Measurements from ENCODE around the gene DNAH8. TPM values are rescaled to one million over a fixed set of nuclear protein-coding genes. Genes with fewer than 3 reads are reported as not detected.
A peak's percentile ranks its signal among the peaks of the same experiment; 100 is the strongest.

The DNAH8 gene
- total RNA-seq, 3 donors from 2014 or later (not counting 1 experiment from before 2014, with no cell fraction given) = 0.10 TPM; not detected in 2

- H3K9me3 ChIP-seq (ENCODE audit: control insufficient read depth, insufficient read depth, low read length) = peaks cover 3% of the 10 kb centered on the region
- TF ChIP-seq CTCF (IDR thresholded peaks at IDR 0.05) = no peak
- no peaks in the 10 kb centered on the region for H3K36me3 ChIP-seq (ENCODE audit: control insufficient read depth, insufficient read depth, low read length)
- H3K4me3 ChIP-seq (ENCODE audit: low read length) = no peak overlapping the region
- intact Hi-C loops (cut with micrococcal nuclease) = no loop called here
- Mint-ChIP-seq H3K36me3 (no peaks in the 10 kb centered on the region), H3K4me3 (no peak overlapping the region), H3K9me3 (no peaks in the 10 kb centered on the region), H3K4me1 (peaks cover 15 to 23% of the 10 kb centered on the region in 2 donors), H3K27ac (no peak overlapping the region), H3K27me3 (ENCODE audit: low read depth in 2 of 2) (peaks cover 24 to 61% of the 10 kb centered on the region in 2 donors)
- ATAC-seq = no peak
- peaks cover 21% of the 10 kb centered on the region for H3K4me1 ChIP-seq (ENCODE audit: control insufficient read depth, insufficient read depth, low read length)
- H3K27me3 ChIP-seq (ENCODE audit: control insufficient read depth, insufficient read depth, low read length) = no peaks in the 10 kb centered on the region
- DNase-seq = no peak
- no peak overlapping the region for H3K27ac ChIP-seq (ENCODE audit: low read length)
- WGBS (ENCODE audit: insufficient coverage) = 40% methylated on average over 3 of the region's 4 CpGs
Observed at GRCh38 chr6:39037082-39037508, 322.0 kb downstream of the DNAH8 start.

GRCh38 chr6:39037707-39038106 is 322.6 kb downstream of the DNAH8 start:
- intact Hi-C loops (cut with micrococcal nuclease) = no loop called here
- Histone ChIP-seq H3K4me1 (ENCODE audit: control insufficient read depth, insufficient read depth, low read length) (peaks cover 21% of the 10 kb centered on the region), H3K9me3 (ENCODE audit: control insufficient read depth, insufficient read depth, low read length) (peaks cover 3% of the 10 kb centered on the region), H3K27me3 (ENCODE audit: control insufficient read depth, insufficient read depth, low read length) (no peaks in the 10 kb centered on the region), H3K4me3 (ENCODE audit: low read length) (no peak overlapping the region), H3K27ac (ENCODE audit: low read length) (no peak overlapping the region), H3K36me3 (ENCODE audit: control insufficient read depth, insufficient read depth, low read length) (no peaks in the 10 kb centered on the region)
- ATAC-seq = no peak
- 46% methylated on average over 5 of the region's 6 CpGs for WGBS (ENCODE audit: insufficient coverage)
- H3K27me3 Mint-ChIP-seq (ENCODE audit: low read depth in 2 of 2) = peaks cover 24 to 55% of the 10 kb centered on the region in 2 donors
- no peaks in the 10 kb centered on the region for H3K9me3 Mint-ChIP-seq
- H3K4me1 Mint-ChIP-seq = peaks cover 15 to 26% of the 10 kb centered on the region in 2 donors
- H3K27ac Mint-ChIP-seq = no peak overlapping the region
- no peak overlapping the region for H3K4me3 Mint-ChIP-seq
- H3K36me3 Mint-ChIP-seq = no peaks in the 10 kb centered on the region
- TF ChIP-seq CTCF (IDR thresholded peaks at IDR 0.05) = no peak
- DNase-seq = no peak

- no peak for TF ChIP-seq CTCF (IDR thresholded peaks at IDR 0.05)
- peaks cover 21% of the 10 kb centered on the region for H3K4me1 ChIP-seq (ENCODE audit: control insufficient read depth, insufficient read depth, low read length)
- ATAC-seq (no peak), DNase-seq (no peak)
- intact Hi-C loops (cut with micrococcal nuclease) = no loop called here
- H3K27ac ChIP-seq (ENCODE audit: low read length) = no peak overlapping the region
- H3K9me3 ChIP-seq (ENCODE audit: control insufficient read depth, insufficient read depth, low read length) = peaks cover 3% of the 10 kb centered on the region
- Mint-ChIP-seq H3K9me3 (no peaks in the 10 kb centered on the region), H3K36me3 (no peaks in the 10 kb centered on the region), H3K4me1 (peaks cover 15 to 29% of the 10 kb centered on the region in 2 donors), H3K4me3 (no peak overlapping the region), H3K27ac (peak overlapping the region; percentile 51 to 78), H3K27me3 (ENCODE audit: low read depth in 2 of 2) (peaks cover 13 to 31% of the 10 kb centered on the region in 2 donors)
- H3K27me3 ChIP-seq (ENCODE audit: control insufficient read depth, insufficient read depth, low read length) = no peaks in the 10 kb centered on the region
- WGBS (ENCODE audit: insufficient coverage) = 81% methylated on average over 10 of the region's 10 CpGs
- H3K4me3 ChIP-seq (ENCODE audit: low read length) = no peak overlapping the region
- no peaks in the 10 kb centered on the region for H3K36me3 ChIP-seq (ENCODE audit: control insufficient read depth, insufficient read depth, low read length)
Observed at GRCh38 chr6:39040080-39040673, 325.1 kb downstream of the DNAH8 start.

GRCh38 chr6:39041072-39041471 is 326.0 kb downstream of the DNAH8 start:
- TF ChIP-seq CTCF (IDR thresholded peaks at IDR 0.05) = no peak
- H3K27ac Mint-ChIP-seq = peak overlapping the region; percentile 51 to 78
- DNase-seq (no peak), ATAC-seq (peak; percentile 55 to 85 (median 78))
- Histone ChIP-seq H3K36me3 (ENCODE audit: control insufficient read depth, insufficient read depth, low read length) (no peaks in the 10 kb centered on the region), H3K27me3 (ENCODE audit: control insufficient read depth, insufficient read depth, low read length) (no peaks in the 10 kb centered on the region), H3K9me3 (ENCODE audit: control insufficient read depth, insufficient read depth, low read length) (peaks cover 3% of the 10 kb centered on the region), H3K4me3 (ENCODE audit: low read length) (no peak overlapping the region), H3K27ac (ENCODE audit: low read length) (peak overlapping the region; percentile 32), H3K4me1 (ENCODE audit: control insufficient read depth, insufficient read depth, low read length) (peaks cover 21% of the 10 kb centered on the region)
- H3K36me3 Mint-ChIP-seq = no peaks in the 10 kb centered on the region
- intact Hi-C loops (cut with micrococcal nuclease) = no loop called here
- peaks cover 13 to 24% of the 10 kb centered on the region in 2 donors for H3K27me3 Mint-ChIP-seq (ENCODE audit: low read depth in 2 of 2)
- no peak overlapping the region for H3K4me3 Mint-ChIP-seq
- WGBS (ENCODE audit: insufficient coverage) = 4% methylated on average over 2 of the region's 2 CpGs
- no peaks in the 10 kb centered on the region for H3K9me3 Mint-ChIP-seq
- H3K4me1 Mint-ChIP-seq = peaks cover 15 to 29% of the 10 kb centered on the region in 2 donors
